Liver (tissue), 9 donors: ENCODE data around the gene HDDC3. TPM values are rescaled to one million over a fixed set of nuclear protein-coding genes. Genes with fewer than 3 reads are reported as not detected.

ENCODE experiments used
- DNase-seq: peaks from one replicate; pipeline ENCODE4 v3.0.0-alpha.2; 2017; ENCODE audit warnings: low spot score
- H3K27ac ChIP-seq, 2 donors: one replicate each; pipeline ENCODE4 v1.7.0; 2013; ENCODE audit warnings: inconsistent platforms in 2 of 2, low read length in 2 of 2, control low read depth in 1 of 2, low read depth in 1 of 2, mild to moderate bottlenecking in 1 of 2
- H3K27me3 ChIP-seq, 4 donors: one replicate each; pipeline versions ENCODE4 v1.6.1 to v1.7.0; 2013; ENCODE audit warnings: low read length in 3 of 4, inconsistent platforms in 1 of 4, mild to moderate bottlenecking in 1 of 4, moderate library complexity in 1 of 4; ENCODE audit not compliant: control insufficient read depth in 4 of 4, insufficient read depth in 4 of 4
- H3K36me3 ChIP-seq, 4 donors: one replicate each; pipeline versions ENCODE4 v1.6.1 to v1.7.0; 2013; ENCODE audit warnings: low read length in 3 of 4, mild to moderate bottlenecking in 3 of 4, low read depth in 1 of 4, moderate library complexity in 1 of 4; ENCODE audit not compliant: control insufficient read depth in 4 of 4, insufficient read depth in 3 of 4
- H3K4me1 ChIP-seq, 4 donors: one replicate each; pipeline versions ENCODE4 v1.6.1 to v1.7.0; 2013; ENCODE audit warnings: low read length in 3 of 4, mild to moderate bottlenecking in 3 of 4, moderate library complexity in 1 of 4; ENCODE audit not compliant: control insufficient read depth in 4 of 4, insufficient read depth in 4 of 4
- H3K4me3 ChIP-seq, 3 donors: one replicate each; pipeline versions ENCODE4 v1.6.1 to v1.7.0; 2013; ENCODE audit warnings: low read length in 3 of 3, control low read depth in 1 of 3, low read depth in 1 of 3, mild to moderate bottlenecking in 1 of 3
- H3K9ac ChIP-seq, 2 donors: one replicate each; pipeline ENCODE4 v1.7.0; 2013; ENCODE audit warnings: low read length in 2 of 2, mild to moderate bottlenecking in 2 of 2, moderate library complexity in 2 of 2, control low read depth in 1 of 2, low read depth in 1 of 2
- H3K9me3 ChIP-seq, 4 donors: one replicate each; pipeline versions ENCODE4 v1.6.1 to v1.7.0; 2013; ENCODE audit warnings: low read length in 3 of 4; ENCODE audit not compliant: control insufficient read depth in 4 of 4
- ATF3 ChIP-seq: IDR thresholded peaks from 2 replicates; pipeline ENCODE4 v1.6.1; 2016; ENCODE audit warnings: antibody characterized with exemption
- EGR1 ChIP-seq, 2 donors: IDR thresholded peaks; 2 replicates each; pipeline ENCODE4 v1.6.1; 2016 to 2018; ENCODE audit warnings: antibody characterized with exemption in 2 of 2, low read depth in 2 of 2
- FOXA1 ChIP-seq: IDR thresholded peaks from 2 replicates; pipeline ENCODE4 v1.6.1; 2016; ENCODE audit warnings: antibody characterized with exemption
- FOXA2 ChIP-seq: IDR thresholded peaks from 2 replicates; pipeline ENCODE4 v1.6.1; 2016; ENCODE audit warnings: antibody characterized with exemption
- HNF4A ChIP-seq, 2 donors: conservative IDR thresholded peaks; 2 replicates each; pipeline ENCODE4 v1.6.1; 2016; ENCODE audit warnings: antibody characterized with exemption in 2 of 2, mild to moderate bottlenecking in 2 of 2
- JUND ChIP-seq, 2 donors: IDR thresholded peaks; 2 replicates each; pipeline ENCODE4 v1.6.1; 2016; ENCODE audit warnings: antibody characterized with exemption in 2 of 2
- NR2F2 ChIP-seq: IDR thresholded peaks from 2 replicates; pipeline ENCODE4 v1.6.1; 2016; ENCODE audit warnings: antibody characterized with exemption
- RAD21 ChIP-seq, 2 donors: IDR thresholded peaks; 2 replicates each; pipeline ENCODE4 v1.6.1; 2016; ENCODE audit warnings: antibody characterized with exemption in 2 of 2, mild to moderate bottlenecking in 2 of 2
- RXRA ChIP-seq, 2 donors: IDR thresholded peaks; 2 replicates each; pipeline ENCODE4 v1.6.1; 2017 to 2018; ENCODE audit warnings: antibody characterized with exemption in 2 of 2, mild to moderate bottlenecking in 1 of 2
- SP1 ChIP-seq: IDR thresholded peaks from 2 replicates; pipeline ENCODE4 v1.6.1; 2018; ENCODE audit warnings: antibody characterized with exemption, mild to moderate bottlenecking
- TAF1 ChIP-seq: conservative IDR thresholded peaks from 2 replicates; pipeline ENCODE4 v1.6.1; 2016; ENCODE audit warnings: antibody characterized with exemption, mild to moderate bottlenecking
- YY1 ChIP-seq: IDR thresholded peaks from 2 replicates; pipeline ENCODE4 v1.6.1; 2016; ENCODE audit warnings: antibody characterized with exemption, mild to moderate bottlenecking
- WGBS: extraction: QIAGEN DNeasy Blood & Tissue Kit; methylation state at CpG from one replicate; pipeline ENCODE4 v1.1.7; 2013; 5-methylcytosine and 5-hydroxymethylcytosine counted together
- polyA plus RNA-seq, 2 donors: library from polyadenylated mRNA; stranded (reverse) in 1 of 2; unstranded in 1 of 2; fragments of 200-250 nt in 1 of 2; fragments of >200 nt in 1 of 2; fragmentation: Nextera tagmentation in 1 of 2; extraction: Ambion mirVana in 1 of 2; gene quantifications; one replicate each; pipeline versions ENCODE4 v1.2.1 to v1.2.3, GENCODE V29; 2013 to 2015
- total RNA-seq, 2 donors: library from RNA; depleted of rRNA; stranded (reverse); fragments of >200 nt; gene quantifications; one replicate each; pipeline ENCODE4 v1.2.3, GENCODE V29; 2014
- TF ChIP-seq, protein P1 (sequence below): fragments of 150-350 bp; IDR thresholded peaks from 2 replicates; pipeline ENCODE4 v1.5.1; 2017; ENCODE audit warnings: improper control_type of control experiment, low read depth, low read length; ENCODE audit not compliant: missing input control
- TF ChIP-seq, protein P2 (sequence below): IDR thresholded peaks from 2 replicates; pipeline ENCODE4 v1.6.1; 2016; ENCODE audit warnings: antibody characterized with exemption
- TF ChIP-seq, protein P3 (sequence below): IDR thresholded peaks from 2 replicates; pipeline ENCODE4 v1.6.1; 2016; ENCODE audit warnings: antibody characterized with exemption
- donor health status: healthy.
- donor health status: healthy.
- donor health status: healthy.
- donor health status: healthy.
- donor health status: healthy.

Gene HDDC3
- total and polyA plus RNA-seq, 4 donors = 12.5 to 15.4 (median 14.1) TPM

DNA sequence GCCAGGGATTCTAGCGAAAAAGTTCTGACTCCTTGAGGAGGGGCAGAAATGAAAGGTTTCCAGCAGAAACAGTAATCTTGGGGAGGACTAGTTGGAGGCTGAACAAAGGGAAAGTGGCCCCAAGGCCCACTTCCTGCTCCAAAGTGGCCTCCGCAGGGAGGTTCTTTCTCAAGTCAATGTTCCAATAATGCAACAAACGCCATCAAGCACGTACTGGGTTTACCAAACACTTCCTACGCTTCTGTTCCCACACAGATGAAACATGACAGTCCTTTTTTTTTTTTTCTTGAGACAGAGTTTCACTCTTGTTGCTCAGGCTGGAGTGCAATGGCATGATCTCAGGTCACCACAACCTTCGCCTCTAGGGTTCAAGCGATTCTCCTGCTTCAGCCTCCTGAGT is 12.7 kb upstream of the HDDC3 start:
- H3K27me3 ChIP-seq = no peaks in the 10 kb centered on the region
- peaks cover 34 to 73% (median 45%) of the 10 kb centered on the region in 4 donors for H3K36me3 ChIP-seq
- H3K27ac ChIP-seq = no peak overlapping the region
- H3K9ac ChIP-seq = no peak overlapping the region
- WGBS = 95% methylated on average over 7 of the region's 7 CpGs
- DNase-seq = no peak
- no peak overlapping the region for H3K4me3 ChIP-seq
- no peaks in the 10 kb centered on the region for H3K4me1 ChIP-seq
- H3K9me3 ChIP-seq = no peaks in the 10 kb centered on the region
- TF ChIP-seq NR2F2 (no peak), TAF1 (no peak)
- TF ChIP-seq, protein P1, sequence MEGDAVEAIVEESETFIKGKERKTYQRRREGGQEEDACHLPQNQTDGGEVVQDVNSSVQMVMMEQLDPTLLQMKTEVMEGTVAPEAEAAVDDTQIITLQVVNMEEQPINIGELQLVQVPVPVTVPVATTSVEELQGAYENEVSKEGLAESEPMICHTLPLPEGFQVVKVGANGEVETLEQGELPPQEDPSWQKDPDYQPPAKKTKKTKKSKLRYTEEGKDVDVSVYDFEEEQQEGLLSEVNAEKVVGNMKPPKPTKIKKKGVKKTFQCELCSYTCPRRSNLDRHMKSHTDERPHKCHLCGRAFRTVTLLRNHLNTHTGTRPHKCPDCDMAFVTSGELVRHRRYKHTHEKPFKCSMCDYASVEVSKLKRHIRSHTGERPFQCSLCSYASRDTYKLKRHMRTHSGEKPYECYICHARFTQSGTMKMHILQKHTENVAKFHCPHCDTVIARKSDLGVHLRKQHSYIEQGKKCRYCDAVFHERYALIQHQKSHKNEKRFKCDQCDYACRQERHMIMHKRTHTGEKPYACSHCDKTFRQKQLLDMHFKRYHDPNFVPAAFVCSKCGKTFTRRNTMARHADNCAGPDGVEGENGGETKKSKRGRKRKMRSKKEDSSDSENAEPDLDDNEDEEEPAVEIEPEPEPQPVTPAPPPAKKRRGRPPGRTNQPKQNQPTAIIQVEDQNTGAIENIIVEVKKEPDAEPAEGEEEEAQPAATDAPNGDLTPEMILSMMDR = no peak

DNA sequence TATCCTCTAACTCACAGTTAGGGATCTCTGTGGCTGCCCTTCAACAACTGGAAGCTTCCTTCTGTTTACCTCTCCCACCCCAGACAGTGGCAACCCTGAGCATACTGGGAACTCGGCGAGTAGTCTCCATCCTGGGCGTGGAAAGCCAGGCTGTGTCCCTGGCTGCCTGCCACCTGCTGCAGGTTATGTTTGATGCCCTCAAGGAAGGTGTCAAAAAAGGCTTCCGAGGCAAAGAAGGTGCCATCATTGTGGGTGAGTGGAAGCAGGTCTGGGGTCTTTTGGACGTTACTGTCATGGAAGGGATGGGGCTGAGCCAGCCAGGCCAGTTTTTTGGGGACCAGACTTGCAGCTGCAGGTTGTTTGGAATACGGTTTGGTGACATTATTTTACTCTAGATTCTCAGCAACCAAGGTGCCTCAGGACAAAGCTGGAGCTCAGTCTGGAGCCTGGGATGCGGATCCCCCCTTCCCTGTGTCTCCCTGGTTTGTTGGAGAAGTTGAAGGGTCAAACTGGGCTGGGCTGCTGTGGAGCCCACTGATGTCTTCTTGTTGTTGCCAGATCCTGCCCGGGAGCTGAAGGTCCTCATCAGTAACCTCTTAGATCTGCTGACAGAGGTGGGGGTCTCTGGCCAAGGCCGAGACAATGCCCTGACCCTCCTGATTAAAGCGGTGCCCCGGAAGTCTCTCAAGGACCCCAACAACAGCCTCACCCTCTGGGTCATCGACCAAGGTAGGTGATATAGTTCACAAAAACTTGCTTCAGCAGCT is 10.2 kb upstream of the HDDC3 start:
- H3K36me3 ChIP-seq = peaks cover 30 to 63% (median 44%) of the 10 kb centered on the region in 4 donors
- no peaks in the 10 kb centered on the region for H3K4me1 ChIP-seq
- H3K4me3 ChIP-seq = no peak overlapping the region
- TF ChIP-seq SP1 (no peak), HNF4A (conservative IDR thresholded peaks at IDR 0.05) (no peak), JUND (IDR thresholded peaks at IDR 0.05) (no peak), TAF1 (no peak), RAD21 (IDR thresholded peaks at IDR 0.05) (no peak), FOXA2 (no peak), FOXA1 (no peak), YY1 (no peak), RXRA (IDR thresholded peaks at IDR 0.05) (no peak), ATF3 (no peak), EGR1 (IDR thresholded peaks at IDR 0.05; ENCODE audit: low read depth in 2 of 2) (no peak)
- TF ChIP-seq, protein P1 = no peak
- TF ChIP-seq, protein P2, sequence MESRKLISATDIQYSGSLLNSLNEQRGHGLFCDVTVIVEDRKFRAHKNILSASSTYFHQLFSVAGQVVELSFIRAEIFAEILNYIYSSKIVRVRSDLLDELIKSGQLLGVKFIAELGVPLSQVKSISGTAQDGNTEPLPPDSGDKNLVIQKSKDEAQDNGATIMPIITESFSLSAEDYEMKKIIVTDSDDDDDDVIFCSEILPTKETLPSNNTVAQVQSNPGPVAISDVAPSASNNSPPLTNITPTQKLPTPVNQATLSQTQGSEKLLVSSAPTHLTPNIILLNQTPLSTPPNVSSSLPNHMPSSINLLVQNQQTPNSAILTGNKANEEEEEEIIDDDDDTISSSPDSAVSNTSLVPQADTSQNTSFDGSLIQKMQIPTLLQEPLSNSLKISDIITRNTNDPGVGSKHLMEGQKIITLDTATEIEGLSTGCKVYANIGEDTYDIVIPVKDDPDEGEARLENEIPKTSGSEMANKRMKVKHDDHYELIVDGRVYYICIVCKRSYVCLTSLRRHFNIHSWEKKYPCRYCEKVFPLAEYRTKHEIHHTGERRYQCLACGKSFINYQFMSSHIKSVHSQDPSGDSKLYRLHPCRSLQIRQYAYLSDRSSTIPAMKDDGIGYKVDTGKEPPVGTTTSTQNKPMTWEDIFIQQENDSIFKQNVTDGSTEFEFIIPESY = no peak
- TF ChIP-seq, protein P3, sequence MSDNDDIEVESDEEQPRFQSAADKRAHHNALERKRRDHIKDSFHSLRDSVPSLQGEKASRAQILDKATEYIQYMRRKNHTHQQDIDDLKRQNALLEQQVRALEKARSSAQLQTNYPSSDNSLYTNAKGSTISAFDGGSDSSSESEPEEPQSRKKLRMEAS = no peak
- H3K27ac ChIP-seq = no peak overlapping the region
- 94% methylated on average over 12 of the region's 12 CpGs for WGBS
- no peak overlapping the region for H3K9ac ChIP-seq
- no peaks in the 10 kb centered on the region for H3K27me3 ChIP-seq
- H3K9me3 ChIP-seq = no peaks in the 10 kb centered on the region
- no peak for DNase-seq
